Activated CD4-positive, alpha-beta T cell treated with anti-CD3 and anti-CD28 coated beads for 48 hours (primary cell): ENCODE data around the gene MEX3A.
A peak's percentile ranks its signal among the peaks of the same experiment; 100 is the strongest.
"Not testable (repeated sequence)": the region's sequence is repeated elsewhere in the genome, so short reads cannot be mapped to it uniquely, and the experiment has no call there.

Experiments used
- DNase-seq: peaks from one replicate; pipeline ENCODE4 v3.0.0-alpha.2; 2020

MEX3A gene

DNA sequence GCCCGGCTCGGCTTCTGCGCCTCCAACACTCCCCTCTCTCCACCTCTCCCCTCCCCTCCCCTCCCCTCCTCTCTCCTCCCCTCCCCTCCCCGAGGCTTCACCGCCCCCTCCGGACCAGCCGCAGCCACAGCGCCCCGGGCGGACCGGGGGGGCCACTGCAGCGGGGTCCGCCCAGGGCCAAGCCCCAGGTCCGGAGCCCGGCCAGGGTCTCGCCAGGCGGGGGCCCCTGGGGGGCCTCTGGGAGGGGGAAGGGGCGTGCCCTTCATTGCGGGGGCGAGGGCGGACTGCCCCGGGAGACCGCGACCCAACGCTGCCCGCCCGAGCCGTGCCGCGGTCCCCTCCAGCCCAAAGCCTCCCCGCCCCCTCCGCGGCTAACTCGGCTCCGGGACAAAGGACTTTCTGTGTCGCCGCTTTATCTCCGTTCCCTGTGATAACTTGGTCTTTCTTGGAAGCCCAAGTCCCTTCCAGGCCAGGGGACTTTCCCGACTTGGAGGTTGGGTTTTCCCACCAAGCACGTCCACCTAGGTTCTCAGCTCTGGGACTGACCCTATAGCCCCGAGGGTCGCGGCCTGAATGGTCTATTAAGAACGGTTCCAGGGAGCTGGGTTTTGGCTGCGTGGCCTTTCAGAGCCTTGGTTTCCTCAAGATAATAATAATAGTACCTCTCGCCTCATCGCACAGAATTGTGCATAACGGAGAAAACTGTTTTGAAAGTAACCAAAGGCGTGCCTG is 28.3 kb downstream of the MEX3A start, which contains the start of gene UBQLN4:
Gene UBQLN4, minus strand, starts transcription at position 31 of the 732 bp plus-strand sequence. CDS start 97 bp downstream, outside the sequence.
- peak; percentile 89 for DNase-seq

DNA sequence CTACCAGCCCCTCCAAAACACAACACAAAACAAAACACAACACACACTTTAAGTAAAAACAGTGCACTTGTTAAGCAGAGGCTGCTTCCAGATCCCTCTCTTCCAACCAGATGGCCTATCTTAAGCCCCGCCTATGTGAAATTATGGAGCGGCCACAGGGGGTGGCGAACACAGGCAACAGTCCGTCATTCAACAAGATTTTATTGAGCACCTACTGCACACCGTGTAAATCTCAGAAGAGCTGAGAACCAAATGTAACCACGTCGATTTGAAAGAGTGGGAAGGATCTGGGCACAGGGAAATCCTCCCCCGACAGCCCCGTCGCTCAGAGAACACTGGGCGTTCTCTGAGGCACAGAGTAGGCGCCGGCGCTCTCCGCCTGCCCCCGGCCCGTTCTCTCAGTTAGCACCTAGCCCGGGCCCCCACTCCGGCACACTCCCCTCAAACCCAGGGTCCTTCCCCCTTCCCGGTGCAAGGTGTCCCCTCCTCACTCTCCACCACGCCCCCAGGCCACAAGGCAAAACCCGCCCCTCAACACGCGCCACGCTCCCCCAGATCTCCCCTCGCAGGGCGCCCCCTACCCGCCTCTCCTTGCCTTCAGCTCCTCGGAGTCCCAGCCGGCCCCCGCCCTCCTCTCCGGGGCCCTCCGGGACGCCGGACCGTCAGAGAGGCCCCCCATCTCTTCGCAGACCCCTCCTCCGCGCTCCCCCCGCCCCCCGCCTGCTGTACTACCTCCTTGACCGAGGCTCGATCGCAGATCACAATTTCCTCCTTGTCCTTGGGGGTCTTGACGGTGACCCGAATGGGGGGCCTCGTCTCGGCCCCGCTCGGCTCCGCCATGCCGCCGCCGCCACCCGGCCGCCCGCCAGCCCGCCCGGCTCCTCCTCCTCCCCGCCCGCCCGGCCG is 29.1 kb downstream of the MEX3A start:
- DNase-seq, result peak; percentile 75

DNA sequence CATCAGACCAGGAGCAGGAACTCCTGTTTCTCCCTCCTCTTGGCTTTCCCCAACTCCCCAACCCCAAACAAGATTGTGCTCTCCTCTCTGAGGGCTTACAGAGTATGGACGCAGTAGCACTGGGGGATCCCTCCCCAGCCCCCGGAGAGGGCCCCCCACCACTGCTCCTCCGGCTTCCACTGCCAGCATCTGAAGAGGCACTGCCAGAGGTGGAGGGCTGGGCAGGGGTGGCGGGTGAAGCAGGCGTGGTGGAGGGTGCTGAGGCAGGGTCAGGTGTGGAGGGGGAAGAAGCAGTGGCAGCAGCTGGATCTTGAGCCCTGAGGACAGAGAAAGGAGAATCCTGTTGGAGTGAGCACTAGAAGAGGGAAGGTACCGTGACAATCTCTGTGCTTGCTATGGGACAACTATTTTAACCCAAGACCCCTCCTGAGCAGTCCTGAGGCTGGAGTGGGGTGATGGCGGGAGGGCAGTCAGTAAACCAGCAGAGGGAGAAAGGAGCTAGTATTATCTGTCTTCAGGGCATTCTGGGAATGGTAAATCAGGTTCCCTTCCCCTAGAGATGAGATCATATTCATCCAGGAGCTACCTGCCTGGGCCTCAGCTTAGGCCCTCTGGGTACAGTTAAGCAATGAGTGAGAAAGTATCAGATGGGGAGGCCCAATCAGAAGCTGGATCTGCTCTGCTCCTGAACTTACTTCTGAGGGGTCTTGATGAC is 31.1 kb downstream of the MEX3A start:
- no peak for DNase-seq

DNA sequence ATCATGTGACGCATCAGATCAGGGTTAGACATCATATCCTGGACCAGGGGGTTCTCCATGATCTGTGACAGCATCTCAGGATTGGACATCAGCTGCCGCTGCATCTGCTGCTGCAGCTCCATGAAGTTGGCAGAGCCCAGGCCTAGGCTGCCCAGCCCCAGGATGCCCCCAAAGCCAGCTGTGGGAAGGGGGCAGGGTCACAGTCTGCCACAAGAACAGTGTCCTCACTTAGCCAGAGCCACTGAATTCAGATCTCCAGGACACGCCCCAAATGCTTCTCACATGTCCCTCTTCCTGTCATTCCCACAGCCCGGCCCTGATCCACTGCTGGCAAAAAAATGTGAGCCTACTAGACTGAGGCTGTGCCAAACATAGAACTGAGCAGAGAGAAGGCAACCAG is 31.9 kb downstream of the MEX3A start:
- DNase-seq, result no peak

DNA sequence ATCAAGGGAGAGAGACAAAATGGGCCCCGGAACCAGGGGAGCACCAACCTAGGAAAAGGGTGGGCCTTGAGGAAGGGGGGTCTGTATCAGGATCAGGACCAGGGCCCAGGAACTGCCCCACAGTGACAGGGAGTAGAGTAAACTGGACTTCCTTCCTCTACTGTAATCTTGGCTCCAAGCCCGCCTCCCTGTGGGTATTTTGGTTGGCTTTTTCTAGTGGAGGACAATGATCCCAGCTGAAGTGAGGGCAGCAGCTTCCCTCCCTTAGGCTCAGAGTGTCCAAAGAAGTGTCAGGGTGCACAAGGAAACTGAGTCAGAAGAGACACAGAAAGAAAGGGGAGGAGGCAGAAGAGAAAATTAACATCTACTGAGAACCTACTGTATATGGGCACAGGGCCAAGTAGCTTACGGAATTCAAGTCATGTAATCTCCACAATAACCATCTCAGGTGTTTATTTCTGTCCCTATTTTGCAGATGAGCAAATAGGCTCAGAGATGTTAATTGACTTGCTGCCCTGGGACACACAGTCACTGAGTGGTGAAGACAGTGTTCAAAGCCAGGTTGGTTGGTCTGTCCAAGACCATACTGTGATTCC is 33.5 kb downstream of the MEX3A start:
- no peak for DNase-seq

DNA sequence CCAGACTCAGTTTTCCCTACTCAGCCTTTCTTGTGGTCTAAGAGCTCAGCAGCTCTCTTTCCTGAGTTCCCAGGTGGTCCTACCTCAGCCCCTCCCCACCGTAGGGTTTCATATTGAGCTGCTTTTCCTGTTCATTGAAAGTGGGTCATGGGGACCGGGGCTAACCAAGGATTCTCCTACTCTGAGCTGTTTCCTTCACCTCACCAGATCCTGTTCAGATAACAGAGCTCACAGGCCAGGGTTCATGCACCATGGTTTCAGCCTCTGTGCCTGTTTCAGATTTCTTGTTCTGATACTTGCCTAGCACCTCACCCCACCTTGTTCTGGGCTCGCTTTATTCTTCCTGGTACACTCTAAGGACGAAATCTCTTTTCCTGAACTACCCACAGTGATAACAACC is 37.2 kb downstream of the MEX3A start:
- no peak for DNase-seq

DNA sequence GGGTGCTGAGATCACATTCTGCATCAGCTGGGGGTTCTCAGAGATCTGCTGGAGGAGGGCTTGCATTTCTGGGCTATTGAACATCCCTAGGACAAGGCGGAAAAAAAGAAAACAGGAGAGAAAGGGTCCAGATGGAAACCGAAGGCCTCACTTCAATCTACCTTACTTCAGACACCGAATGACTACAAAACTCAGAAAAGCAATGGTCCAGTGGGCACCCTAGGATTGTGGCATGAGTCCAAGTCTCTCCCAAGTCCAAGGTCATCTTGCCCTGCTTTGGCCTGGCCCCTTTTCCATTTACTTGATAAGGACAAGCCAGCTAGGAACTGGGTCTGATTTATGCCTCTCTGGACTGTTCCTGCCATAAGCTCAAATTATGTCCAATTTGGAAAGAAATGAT is 39.4 kb downstream of the MEX3A start:
- no peak for DNase-seq

DNA sequence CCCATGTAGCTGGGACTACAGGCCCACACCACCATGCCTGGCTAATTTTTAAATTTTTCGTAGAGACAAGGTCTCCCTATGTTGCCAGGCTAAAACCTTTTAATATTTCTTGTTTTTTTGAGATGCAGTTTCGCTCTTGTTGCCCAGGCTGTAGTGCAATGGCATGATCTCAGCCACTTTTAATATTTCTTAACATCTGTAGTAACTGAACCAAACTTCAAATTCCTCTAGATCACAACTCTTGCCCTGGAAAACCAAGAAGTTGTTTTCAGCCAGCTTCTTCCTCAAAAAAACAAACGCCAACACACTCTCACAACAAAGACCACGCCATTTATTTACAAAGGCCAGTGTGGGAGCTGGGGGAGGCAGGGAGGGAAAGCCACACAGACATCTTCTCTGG is 47.3 kb downstream of the MEX3A start:
- DNase-seq, result not testable (repeated sequence)

DNA sequence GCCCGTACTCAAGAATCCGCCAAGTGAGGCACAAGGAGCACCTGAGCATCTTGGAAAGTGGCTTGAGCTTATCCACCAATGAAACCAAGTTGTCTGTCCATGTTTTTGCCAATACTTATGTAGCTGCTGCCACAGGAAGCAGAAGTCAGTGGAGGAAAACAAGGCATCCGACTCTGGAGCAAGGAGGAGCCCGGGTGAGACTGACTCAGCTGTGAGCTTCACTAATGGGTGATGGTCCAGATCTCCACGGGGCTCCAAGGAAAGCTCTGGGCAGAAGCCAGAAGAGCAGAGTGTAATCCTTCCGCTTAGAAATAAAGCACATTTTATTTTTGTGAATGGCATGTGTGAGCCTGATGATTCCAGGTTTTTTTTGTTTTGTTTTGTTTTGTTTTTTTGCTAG is 49.3 kb downstream of the MEX3A start:
- DNase-seq, result no peak

DNA sequence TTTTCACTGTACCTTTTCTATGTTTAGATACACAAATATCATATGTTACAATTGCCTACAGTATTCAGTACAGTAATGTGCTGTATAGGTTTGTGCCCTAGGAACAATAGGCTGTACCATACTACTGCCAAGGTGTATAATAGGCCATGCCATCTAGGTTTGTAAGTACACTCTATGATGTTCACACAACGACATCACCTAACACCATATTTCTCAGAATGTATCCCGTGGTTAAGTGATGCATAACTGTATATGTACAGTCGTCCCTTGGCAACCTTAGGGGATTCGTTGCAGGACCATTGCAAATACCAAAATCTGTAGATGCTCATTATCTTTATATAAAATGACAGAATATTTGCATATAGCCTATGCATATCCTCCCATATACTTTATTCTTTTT is 55.7 kb downstream of the MEX3A start:
- no peak for DNase-seq

DNA sequence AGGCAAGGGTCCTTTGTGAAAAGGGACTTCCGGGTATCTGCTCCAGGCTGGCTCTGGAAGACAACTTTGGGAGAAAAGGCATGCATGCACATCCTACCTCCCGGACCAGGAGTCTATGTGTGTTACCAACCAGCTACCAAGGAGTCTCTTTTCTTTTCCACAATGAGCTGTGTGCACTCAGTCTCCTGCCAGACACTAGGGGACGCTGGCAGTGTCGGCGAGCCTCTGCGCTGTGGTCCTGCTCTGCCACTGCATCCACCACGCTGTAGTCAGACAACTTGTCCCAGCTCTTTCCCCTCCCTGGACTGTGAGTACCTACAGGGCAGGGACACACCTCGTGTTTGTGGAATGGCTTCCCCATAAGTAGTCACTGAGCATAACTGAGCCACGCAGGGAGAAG is 56.4 kb downstream of the MEX3A start:
- DNase-seq, result peak; percentile 62

DNA sequence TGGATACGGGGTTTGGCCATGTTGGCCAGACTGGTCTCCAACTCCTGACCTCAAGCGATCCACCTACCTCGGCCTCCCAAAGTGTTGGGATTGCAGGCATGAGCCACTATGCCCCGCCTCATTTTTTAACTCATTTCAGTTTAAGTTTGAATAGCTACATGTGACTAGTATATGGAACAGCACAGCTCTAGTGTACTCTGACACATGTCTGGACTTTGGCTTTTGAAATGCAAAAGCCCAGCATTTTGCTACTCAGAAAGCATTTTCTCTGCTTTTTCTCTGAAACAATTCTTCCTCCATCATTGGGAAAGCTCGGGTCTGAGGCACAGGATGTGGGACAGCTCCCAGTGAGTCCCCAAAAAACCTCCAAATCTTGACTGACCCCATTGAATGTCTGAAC is 57.5 kb downstream of the MEX3A start:
- DNase-seq, result no peak
